MCF 10A (cell line): ENCODE measurements around the gene ARPC5. TPM values are rescaled to one million over a fixed set of nuclear protein-coding genes. Genes with fewer than 3 reads are reported as not detected.

ENCODE experiments used
- BruUV-seq: library from RNA; stranded (reverse); fragments of 400-500 nt; replicated peaks from 2 replicates; lab custom pipeline; 2021; lab: Mats Ljungman, UMichigan
- CTCF ChIA-PET: fragments of 300-600 bp; sonication (Branson Sonifier 250); formaldehyde crosslinking; extraction: SDS; loops from one replicate; lab custom pipeline; 2021; ENCODE audit warnings: antibody characterized with exemption, inconsistent platforms; lab: Yijun Ruan, JAX
- POLR2A ChIA-PET: fragments of 300-600, 350-650 bp; sonication (Branson Sonifier 250); formaldehyde crosslinking; extraction: SDS; loops from one replicate; lab custom pipeline; 2020; ENCODE audit warnings: antibody characterized with exemption, inconsistent platforms; lab: Yijun Ruan, JAX
- DNase-seq: peaks from one replicate; pipeline ENCODE4 v3.0.0-alpha.2; 2018; ENCODE audit not compliant: unreplicated experiment
- H3K27ac Mint-ChIP-seq: one replicate; pipeline ENCODE4 v1.8.0; 2022; ENCODE audit warnings: mild to moderate bottlenecking, low read depth, mixed read lengths; ENCODE audit not compliant: unreplicated experiment
- H3K27me3 Mint-ChIP-seq: one replicate; pipeline ENCODE4 v1.8.0; 2022; ENCODE audit warnings: mixed read lengths; ENCODE audit not compliant: insufficient read depth, unreplicated experiment
- H3K36me3 Mint-ChIP-seq: one replicate; pipeline ENCODE4 v1.8.0; 2022; ENCODE audit warnings: mild to moderate bottlenecking, moderate library complexity, mixed read lengths; ENCODE audit not compliant: insufficient read depth, unreplicated experiment
- H3K4me1 Mint-ChIP-seq: one replicate; pipeline ENCODE4 v1.8.0; 2022; ENCODE audit warnings: mixed read lengths; ENCODE audit not compliant: insufficient read depth, unreplicated experiment
- H3K4me3 Mint-ChIP-seq: one replicate; pipeline ENCODE4 v1.8.0; 2022; ENCODE audit warnings: mild to moderate bottlenecking, moderate library complexity, mixed read lengths; ENCODE audit not compliant: unreplicated experiment
- H3K9me3 Mint-ChIP-seq: one replicate; pipeline ENCODE4 v1.8.0; 2022; ENCODE audit warnings: mixed read lengths; ENCODE audit not compliant: unreplicated experiment
- intact Hi-C: fragments of 100-400 bp; cut with micrococcal nuclease; formaldehyde crosslinking; loops from 2 replicates; pipeline ENCODE4 v1.14.1; 2022
- total RNA-seq: library from RNA; stranded (reverse); gene quantifications from 2 replicates; pipeline ENCODE4 v1.2.3, GENCODE V29; 2022
- TF ChIP-seq, protein P1 (sequence below): fragments of 200-600 bp; IDR thresholded peaks from one replicate; pipeline ENCODE4 v1.8.0; 2022; ENCODE audit warnings: antibody characterized with exemption, mild to moderate bottlenecking; ENCODE audit not compliant: unreplicated experiment

ARPC5 gene
- total RNA-seq, 1 experiment from 2014 or later = 195 TPM

DNA sequence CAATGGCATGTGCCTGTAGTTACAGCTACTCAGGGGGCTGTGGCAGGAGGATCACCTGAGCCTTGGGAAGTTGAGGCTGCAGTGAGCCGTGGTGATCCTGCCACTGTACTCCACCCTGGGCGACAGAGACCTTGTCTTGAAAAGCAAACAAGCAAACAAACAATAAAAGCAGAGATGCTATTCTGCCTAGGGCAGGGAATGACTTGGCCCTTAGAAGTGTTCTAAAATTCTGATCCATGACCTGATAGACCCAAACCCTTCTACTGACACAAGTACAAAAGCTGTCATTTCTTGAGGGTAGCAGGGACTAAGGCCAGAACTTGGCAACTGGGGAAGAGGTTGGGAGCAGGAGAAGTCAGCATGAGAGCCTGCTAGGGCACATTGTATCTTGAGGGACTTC is 29.7 kb downstream of the ARPC5 start:
- DNase-seq = no peak
- Mint-ChIP-seq H3K36me3 (no peaks in the 10 kb centered on the region), H3K27ac (no peak overlapping the region), H3K9me3 (no peaks in the 10 kb centered on the region), H3K4me3 (no peak overlapping the region), H3K27me3 (no peaks in the 10 kb centered on the region), H3K4me1 (peaks cover 34% of the 10 kb centered on the region)
- TF ChIP-seq, protein P1, sequence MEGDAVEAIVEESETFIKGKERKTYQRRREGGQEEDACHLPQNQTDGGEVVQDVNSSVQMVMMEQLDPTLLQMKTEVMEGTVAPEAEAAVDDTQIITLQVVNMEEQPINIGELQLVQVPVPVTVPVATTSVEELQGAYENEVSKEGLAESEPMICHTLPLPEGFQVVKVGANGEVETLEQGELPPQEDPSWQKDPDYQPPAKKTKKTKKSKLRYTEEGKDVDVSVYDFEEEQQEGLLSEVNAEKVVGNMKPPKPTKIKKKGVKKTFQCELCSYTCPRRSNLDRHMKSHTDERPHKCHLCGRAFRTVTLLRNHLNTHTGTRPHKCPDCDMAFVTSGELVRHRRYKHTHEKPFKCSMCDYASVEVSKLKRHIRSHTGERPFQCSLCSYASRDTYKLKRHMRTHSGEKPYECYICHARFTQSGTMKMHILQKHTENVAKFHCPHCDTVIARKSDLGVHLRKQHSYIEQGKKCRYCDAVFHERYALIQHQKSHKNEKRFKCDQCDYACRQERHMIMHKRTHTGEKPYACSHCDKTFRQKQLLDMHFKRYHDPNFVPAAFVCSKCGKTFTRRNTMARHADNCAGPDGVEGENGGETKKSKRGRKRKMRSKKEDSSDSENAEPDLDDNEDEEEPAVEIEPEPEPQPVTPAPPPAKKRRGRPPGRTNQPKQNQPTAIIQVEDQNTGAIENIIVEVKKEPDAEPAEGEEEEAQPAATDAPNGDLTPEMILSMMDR = no peak
- ChIA-PET CTCF (interaction anchor here (0.9 to 2.1 kb wide), 4 partner anchors 17 to 80 kb away, joined by 3 to 9 read pairs (median 5); no protein-coding TSS in a partner anchor), POLR2A (interaction anchor here (1.1 to 1.2 kb wide), 2 partner anchors 14 to 30 kb away, joined by 3 to 5 read pairs; partner anchors contain the start of gene ARPC5)
- no TSS peak for BruUV-seq
- intact Hi-C loops = no loop called here

- intact Hi-C loops = no loop called here
- Mint-ChIP-seq H3K27ac (no peak overlapping the region), H3K36me3 (no peaks in the 10 kb centered on the region), H3K4me1 (peaks cover 40% of the 10 kb centered on the region), H3K9me3 (no peaks in the 10 kb centered on the region), H3K27me3 (no peaks in the 10 kb centered on the region), H3K4me3 (no peak overlapping the region)
- ChIA-PET POLR2A (interaction anchor here (0.8 to 1.6 kb wide), 2 partner anchors 15 to 21 kb away, joined by 3 read pairs; no protein-coding TSS in a partner anchor), CTCF (interaction anchor here (0.8 to 0.9 kb wide), 2 partner anchors 13 to 81 kb away, joined by 3 read pairs; no protein-coding TSS in a partner anchor)
- no peak for DNase-seq
- BruUV-seq = no TSS peak
- TF ChIP-seq, protein P1 = no peak
These were observed 30.8 kb downstream of the ARPC5 start for GRCh38 chr1:183604815-183605214.

DNA sequence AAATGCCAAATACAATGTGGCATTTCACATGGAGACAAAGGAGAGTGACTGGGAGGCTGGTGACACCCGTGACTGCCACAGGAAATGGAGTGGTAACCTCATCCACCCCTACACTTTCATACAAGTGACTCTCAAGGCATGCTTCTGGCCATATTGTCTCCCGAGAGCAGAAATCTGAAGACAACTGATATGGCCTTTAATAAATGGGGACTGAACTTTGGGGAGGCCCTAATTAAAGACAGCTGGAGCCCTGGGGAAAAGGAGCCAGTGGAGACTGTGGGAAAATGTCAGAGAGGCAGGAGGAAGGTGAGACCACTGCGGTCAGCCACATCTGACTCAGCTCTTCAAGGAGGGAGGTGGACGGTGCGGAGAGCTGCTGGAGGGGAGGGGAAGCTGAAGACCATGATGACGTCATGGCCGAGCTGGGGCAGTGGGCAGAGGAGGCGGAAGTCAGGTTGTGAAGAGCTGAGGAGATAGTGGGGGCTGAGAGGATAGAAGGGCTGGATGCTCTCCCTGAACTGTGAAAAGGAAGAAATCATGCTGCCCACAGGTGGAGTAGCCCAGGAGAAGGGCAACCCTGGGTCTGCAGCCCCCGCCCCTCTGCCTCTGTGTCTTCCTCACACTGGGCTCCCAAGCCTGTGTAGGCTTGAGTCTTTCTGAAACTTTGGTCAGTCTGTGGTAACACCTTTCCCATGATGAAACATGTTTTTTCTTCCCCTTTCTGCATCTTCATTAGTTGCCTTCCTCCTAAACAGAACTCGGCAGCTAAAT is 31.4 kb downstream of the ARPC5 start:
- Mint-ChIP-seq H3K4me1 (peaks cover 41% of the 10 kb centered on the region), H3K27ac (no peak overlapping the region), H3K9me3 (no peaks in the 10 kb centered on the region), H3K36me3 (no peaks in the 10 kb centered on the region), H3K4me3 (no peak overlapping the region), H3K27me3 (no peaks in the 10 kb centered on the region)
- DNase-seq = no peak
- ChIA-PET POLR2A (interaction anchor here (0.8 to 1.6 kb wide), 2 partner anchors 15 to 21 kb away, joined by 3 read pairs; no protein-coding TSS in a partner anchor), CTCF (interaction anchor here (0.6 to 1.6 kb wide), 3 partner anchors 18 to 51 kb away, joined by 3 read pairs; no protein-coding TSS in a partner anchor)
- BruUV-seq = no TSS peak
- TF ChIP-seq, protein P1 = no peak
- intact Hi-C loops = no loop called here

- no peaks in the 10 kb centered on the region for H3K27me3 Mint-ChIP-seq
- H3K9me3 Mint-ChIP-seq = no peaks in the 10 kb centered on the region
- CTCF ChIA-PET = interaction anchor here (0.5 to 3.3 kb wide), 3 partner anchors 52 to 83 kb away, joined by 3 to 12 read pairs (median 3); no protein-coding TSS in a partner anchor
These were observed 33.1 kb downstream of the ARPC5 start for GRCh38 chr1:183602510-183602909.

More at GRCh38 chr1:183602510-183602909, 33.1 kb downstream of the ARPC5 start:
- intact Hi-C loops = no loop called here
- no peak overlapping the region for H3K27ac Mint-ChIP-seq
- no peaks in the 10 kb centered on the region for H3K36me3 Mint-ChIP-seq
- BruUV-seq = no TSS peak
- TF ChIP-seq, protein P1 = no peak
- no peak overlapping the region for H3K4me3 Mint-ChIP-seq
- H3K4me1 Mint-ChIP-seq = peaks cover 36% of the 10 kb centered on the region
- DNase-seq = no peak
- POLR2A ChIA-PET = interaction anchor here (0.6 kb wide), 1 partner anchor 18 kb away, joined by 3 read pairs; no protein-coding TSS in a partner anchor
